ENCODE measurements around the gene EDDM13. TPM values are rescaled to one million over a fixed set of nuclear protein-coding genes. Genes with fewer than 3 reads are reported as not detected.
A peak's percentile ranks its signal among the peaks of the same experiment; 100 is the strongest.

EDDM13 gene
- total and polyA plus RNA-seq, 11 donors = 0.42 TPM; not detected in 10

GRCh38 chr19:56314018-56314380 is 41.5 kb downstream of the EDDM13 start:
- DNase-seq (no peak), ATAC-seq (peak in 1 of 4 donors; percentile 2)
- 0 to 2% (median 1%) methylated on average over 8 to 9 of the region's 9 CpGs for WGBS, 4 donors
- peaks cover 0 to 41% (median 18%) of the 10 kb centered on the region in 12 donors for H3K4me1 ChIP-seq
- no peaks in the 10 kb centered on the region for H3K9me3 ChIP-seq
- no peaks in the 10 kb centered on the region for H3K27me3 ChIP-seq
- H3K4me3 ChIP-seq = peak overlapping the region; percentile 50 to 88 (median 70)
- intact Hi-C loops (cut with DNase I) = loop anchor here in 3 of 10 donors (1.0 to 2.0 kb wide), 3 partner anchors 55 to 193 kb away; partner anchors contain the start of genes ZNF582 (in 1 of the 3) and ZNF787 (in 1 of the 3)
- H3K36me3 ChIP-seq = peaks cover 0 to 27% (median 8%) of the 10 kb centered on the region in 9 donors
- H3K27ac ChIP-seq = peak overlapping the region; percentile 88 to 99 (median 96)
- no peak for TF ChIP-seq CTCF (IDR thresholded peaks at IDR 0.05)
- no peak for TF ChIP-seq POLR2A (IDR thresholded peaks at IDR 0.05)

GRCh38 chr19:56314381-56315076 is 42.0 kb downstream of the EDDM13 start, which contains the start of gene ZSCAN5A:
Gene ZSCAN5A (minus strand): TSS chr19:56314839. CDS start chr19:56225046, 89,793 bp downstream.
- Histone ChIP-seq H3K27ac (peak within 1 kb of the TSS; percentile 88 to 99 (median 96)), H3K4me1 (peaks cover 0 to 45% (median 18%) of the 10 kb centered on the region in 12 donors), H3K4me3 (peak within 1 kb of the TSS; percentile 50 to 88 (median 70)), H3K27me3 (no peaks in the 10 kb centered on the region), H3K36me3 (peaks cover 0 to 27% (median 8%) of the 10 kb centered on the region in 9 donors), H3K9me3 (no peaks in the 10 kb centered on the region)
- ATAC-seq (peak; percentile 94 to 95 (median 94)), DNase-seq (peak; percentile 97 to 99 (median 98))
- TF ChIP-seq CTCF (IDR thresholded peaks at IDR 0.05) (peak in 1 of 12 donors; percentile 9), POLR2A (IDR thresholded peaks at IDR 0.05) (no peak)
- 0 to 1% (median 0%) methylated on average over 33 to 47 of the region's 47 CpGs for WGBS, 4 donors
- intact Hi-C loops (cut with DNase I) = loop anchor here in 3 of 10 donors (1.0 to 5.0 kb wide), 4 partner anchors 53 to 193 kb away; partner anchors contain the start of genes ZNF582 (in 1 of the 3) and ZNF787 (in 1 of the 3)

GRCh38 chr19:56315077-56315828 is 42.7 kb downstream of the EDDM13 start:
- Histone ChIP-seq H3K27ac (peak overlapping the region; percentile 88 to 99 (median 96)), H3K9me3 (no peaks in the 10 kb centered on the region), H3K4me3 (peak overlapping the region; percentile 50 to 88 (median 70)), H3K4me1 (peaks cover 0 to 50% (median 18%) of the 10 kb centered on the region in 12 donors), H3K27me3 (no peaks in the 10 kb centered on the region), H3K36me3 (peaks cover 0 to 26% (median 8%) of the 10 kb centered on the region in 9 donors)
- ATAC-seq (peak; percentile 94 to 96 (median 96)), DNase-seq (peak; percentile 92 to 96 (median 96))
- intact Hi-C loops (cut with DNase I) = loop anchor here in 2 of 10 donors (2.0 to 5.0 kb wide), 3 partner anchors 52 to 78 kb away; partner anchors contain the start of gene ZNF582 (in 1 of the 2)
- TF ChIP-seq CTCF (IDR thresholded peaks at IDR 0.05) (no peak), POLR2A (IDR thresholded peaks at IDR 0.05) (peak in 1 of 2 donors; percentile 59)
- 1 to 3% (median 2%) methylated on average over 23 to 37 of the region's 37 CpGs for WGBS, 4 donors
